Measurements from ENCODE around the gene CD19.

The CD19 gene

GRCh38 chr16:28927815-28928214, 4.0 kb upstream of the CD19 start:
- no peak for DNase-seq (ENCODE audit: low read depth)
- no peak overlapping the region for H3K4me3 ChIP-seq (replicated peaks; ENCODE audit: low read depth, low read length)
- no peak for TF ChIP-seq CTCF (IDR thresholded peaks at IDR 0.05; ENCODE audit: low read length, missing control alignments)

GRCh38 chr16:28930203-28930602, 1.6 kb upstream of the CD19 start:
- no peak for DNase-seq (ENCODE audit: low read depth)
- no peak overlapping the region for H3K4me3 ChIP-seq (replicated peaks; ENCODE audit: low read depth, low read length)
- TF ChIP-seq CTCF (IDR thresholded peaks at IDR 0.05; ENCODE audit: low read length, missing control alignments), result no peak

- H3K4me3 ChIP-seq (replicated peaks; ENCODE audit: low read depth, low read length), result no peak overlapping the region
- DNase-seq (ENCODE audit: low read depth), result no peak
- no peak for TF ChIP-seq CTCF (IDR thresholded peaks at IDR 0.05; ENCODE audit: low read length, missing control alignments)
Observed at GRCh38 chr16:28930652-28931051, 1.1 kb upstream of the CD19 start.

GRCh38 chr16:28932339-28933141, 769 bp downstream of the CD19 start:
- H3K4me3 ChIP-seq (replicated peaks; ENCODE audit: low read depth, low read length), result no peak overlapping the region
- no peak for DNase-seq (ENCODE audit: low read depth)
- TF ChIP-seq CTCF (IDR thresholded peaks at IDR 0.05; ENCODE audit: low read length, missing control alignments), result no peak

GRCh38 chr16:28933171-28933570, 1.4 kb downstream of the CD19 start:
- no peak for DNase-seq (ENCODE audit: low read depth)
- no peak overlapping the region for H3K4me3 ChIP-seq (replicated peaks; ENCODE audit: low read depth, low read length)
- no peak for TF ChIP-seq CTCF (IDR thresholded peaks at IDR 0.05; ENCODE audit: low read length, missing control alignments)

GRCh38 chr16:28935346-28935745, 3.6 kb downstream of the CD19 start:
- TF ChIP-seq CTCF (IDR thresholded peaks at IDR 0.05; ENCODE audit: low read length, missing control alignments), result no peak
- DNase-seq (ENCODE audit: low read depth), result no peak
- no peak overlapping the region for H3K4me3 ChIP-seq (replicated peaks; ENCODE audit: low read depth, low read length)

Data from fibroblast of pulmonary artery (primary cell).